Uterus (tissue), 2 donors: ENCODE data around the gene ARHGAP4.

Experiments used
- POLR2A ChIP-seq, 2 donors: fragments of 450-650 bp; IDR thresholded peaks; one replicate each; pipeline ENCODE4 v1.6.1; 2016; ENCODE audit warnings: antibody characterized with exemption in 2 of 2, mild to moderate bottlenecking in 1 of 2, moderate library complexity in 1 of 2
- TF ChIP-seq, protein P1 (sequence below), 4 experiments: fragments of 200-600 bp in 2 of 4; fragments of 450-650 bp in 2 of 4; sonication (generic) in 2 of 4; IDR thresholded peaks; one replicate each; pipeline ENCODE4 v1.5.1; 2016 to 2019; ENCODE audit warnings: antibody characterized with exemption in 4 of 4, mild to moderate bottlenecking in 2 of 4, moderate library complexity in 1 of 4

DNA sequence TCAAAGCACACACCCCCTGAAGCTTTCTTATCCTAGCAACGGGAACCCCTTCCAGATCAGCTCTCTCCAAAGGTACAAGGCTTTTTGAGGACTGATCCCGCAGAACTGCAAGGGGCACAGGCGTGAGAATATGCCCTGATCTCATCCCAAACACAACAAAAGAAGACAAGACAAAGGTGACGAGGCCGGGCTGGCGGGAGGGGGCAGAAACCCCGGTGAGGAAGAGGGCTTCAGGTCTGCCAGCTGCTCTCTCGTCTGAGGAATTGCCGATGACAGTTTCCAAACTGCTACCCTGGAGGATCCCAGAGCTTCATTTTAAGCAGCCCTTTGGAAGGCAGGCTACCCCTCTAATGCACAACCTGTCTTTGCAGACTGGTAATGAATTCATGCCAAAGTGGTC, 42.2 kb upstream of the ARHGAP4 start:
- TF ChIP-seq POLR2A (IDR thresholded peaks at IDR 0.05), result no peak
- TF ChIP-seq, protein P1, sequence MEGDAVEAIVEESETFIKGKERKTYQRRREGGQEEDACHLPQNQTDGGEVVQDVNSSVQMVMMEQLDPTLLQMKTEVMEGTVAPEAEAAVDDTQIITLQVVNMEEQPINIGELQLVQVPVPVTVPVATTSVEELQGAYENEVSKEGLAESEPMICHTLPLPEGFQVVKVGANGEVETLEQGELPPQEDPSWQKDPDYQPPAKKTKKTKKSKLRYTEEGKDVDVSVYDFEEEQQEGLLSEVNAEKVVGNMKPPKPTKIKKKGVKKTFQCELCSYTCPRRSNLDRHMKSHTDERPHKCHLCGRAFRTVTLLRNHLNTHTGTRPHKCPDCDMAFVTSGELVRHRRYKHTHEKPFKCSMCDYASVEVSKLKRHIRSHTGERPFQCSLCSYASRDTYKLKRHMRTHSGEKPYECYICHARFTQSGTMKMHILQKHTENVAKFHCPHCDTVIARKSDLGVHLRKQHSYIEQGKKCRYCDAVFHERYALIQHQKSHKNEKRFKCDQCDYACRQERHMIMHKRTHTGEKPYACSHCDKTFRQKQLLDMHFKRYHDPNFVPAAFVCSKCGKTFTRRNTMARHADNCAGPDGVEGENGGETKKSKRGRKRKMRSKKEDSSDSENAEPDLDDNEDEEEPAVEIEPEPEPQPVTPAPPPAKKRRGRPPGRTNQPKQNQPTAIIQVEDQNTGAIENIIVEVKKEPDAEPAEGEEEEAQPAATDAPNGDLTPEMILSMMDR (IDR thresholded peaks at IDR 0.05), result no peak
